DOHH2 (cell line): ENCODE measurements around the gene IL36RN.
"Not testable (repeated sequence)": the region's sequence is repeated elsewhere in the genome, so short reads cannot be mapped to it uniquely, and the experiment has no call there.

ENCODE experiments used
- H3F3A ChIP-seq: fragments of 200-600 bp; sonication (generic), shearing (Covaris generic); 2 replicates; pipeline ENCODE4 v1.6.0; 2016; ENCODE audit warnings: antibody characterized with exemption, mild to moderate bottlenecking; ENCODE audit not compliant: control insufficient read depth, insufficient read depth
- H3K27ac ChIP-seq: fragments of 200-600 bp; sonication (generic); 2 replicates; pipeline ENCODE4 v1.5.1; 2014; ENCODE audit warnings: low read depth, mild to moderate bottlenecking, low read length, moderate library complexity
- H3K27me3 ChIP-seq: fragments of 200-600 bp; sonication (generic); 2 replicates; pipeline ENCODE4 v1.6.1; 2014; ENCODE audit warnings: mild to moderate bottlenecking, low read length, mixed read lengths; ENCODE audit not compliant: control insufficient read depth
- H3K36me3 ChIP-seq: fragments of 200-600 bp; sonication (generic); 2 replicates; pipeline ENCODE4 v1.6.1; 2014; ENCODE audit warnings: mild to moderate bottlenecking, low read length, moderate library complexity, mixed read lengths; ENCODE audit not compliant: control insufficient read depth
- H3K4me1 ChIP-seq: fragments of 200-600 bp; sonication (generic); 2 replicates; pipeline ENCODE4 v1.6.1; 2014; ENCODE audit warnings: mild to moderate bottlenecking, low read length, mixed read lengths; ENCODE audit not compliant: control insufficient read depth
- H3K4me2 ChIP-seq: fragments of 200-600 bp; sonication (generic); 2 replicates; pipeline ENCODE4 v1.6.0; 2014; ENCODE audit warnings: mild to moderate bottlenecking, low read length, moderate library complexity
- H3K4me3 ChIP-seq: fragments of 200-600 bp; sonication (generic); 2 replicates; pipeline ENCODE4 v1.5.1; 2014; ENCODE audit warnings: mild to moderate bottlenecking, low read length, mixed read lengths
- H3K79me2 ChIP-seq: fragments of 200-600 bp; sonication (generic); 2 replicates; pipeline ENCODE4 v1.6.1; 2014; ENCODE audit warnings: mild to moderate bottlenecking, low read length, mixed read lengths; ENCODE audit not compliant: control insufficient read depth
- H3K9me2 ChIP-seq: fragments of 200-600 bp; sonication (generic); replicated peaks from 2 replicates; pipeline ENCODE4 v1.6.1; 2014; ENCODE audit warnings: mild to moderate bottlenecking, low read length, mixed read lengths; ENCODE audit not compliant: control insufficient read depth
- H3K9me3 ChIP-seq: fragments of 200-600 bp; sonication (generic); 2 replicates; pipeline ENCODE4 v1.6.1; 2014; ENCODE audit warnings: antibody characterized with exemption, low read length, mixed read lengths; ENCODE audit not compliant: control insufficient read depth, insufficient read depth
- H4K20me1 ChIP-seq: fragments of 200-600 bp; sonication (generic); 2 replicates; pipeline ENCODE4 v1.6.0; 2014; ENCODE audit warnings: low read depth, mild to moderate bottlenecking, antibody characterized with exemption, low read length, moderate library complexity; ENCODE audit not compliant: control insufficient read depth, insufficient read depth
- EZH2phosphoT487 ChIP-seq: fragments of 200-600 bp; sonication (generic); IDR thresholded peaks from 2 replicates; pipeline ENCODE4 v1.6.1; 2017; ENCODE audit warnings: borderline replicate concordance, mild to moderate bottlenecking, antibody characterized with exemption, low read length, moderate library complexity, mixed read lengths
- TF ChIP-seq, protein P1 (sequence below): fragments of 200-600 bp; sonication (generic); IDR thresholded peaks from one replicate; pipeline ENCODE4 v1.5.1; 2014; ENCODE audit warnings: antibody characterized with exemption, mild to moderate bottlenecking, low read depth, low read length; ENCODE audit not compliant: poor library complexity, severe bottlenecking

IL36RN gene

DNA sequence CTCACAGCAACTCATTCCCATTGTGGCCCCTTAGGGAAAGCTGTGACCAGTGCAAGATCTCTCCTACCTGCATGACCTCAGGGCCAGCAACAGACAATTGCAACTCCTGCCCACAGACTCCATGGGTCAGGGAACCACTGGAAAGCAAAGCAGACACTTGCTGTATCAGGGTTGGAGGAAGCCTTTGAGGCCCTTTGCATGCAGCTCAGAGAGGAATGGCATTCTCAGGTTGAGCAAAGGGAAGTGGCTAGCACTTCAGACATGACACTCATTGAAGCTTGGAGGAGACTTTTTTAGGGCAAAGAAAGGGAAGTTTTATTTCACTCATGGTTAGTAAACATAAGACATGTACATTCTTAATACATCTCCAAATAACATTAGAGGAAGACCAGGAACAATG is 30.9 kb downstream of the IL36RN start:
- H3K27me3 ChIP-seq = peaks cover 26% of the 10 kb centered on the region
- H3K27ac ChIP-seq = no peak overlapping the region
- no peaks in the 10 kb centered on the region for H3K36me3 ChIP-seq
- no peaks in the 10 kb centered on the region for H3K9me3 ChIP-seq
- H4K20me1 ChIP-seq = no peaks in the 10 kb centered on the region
- H3K79me2 ChIP-seq = no peaks in the 10 kb centered on the region
- no peaks in the 10 kb centered on the region for H3K9me2 ChIP-seq
- no peak overlapping the region for H3K4me3 ChIP-seq
- no peak overlapping the region for H3K4me2 ChIP-seq
- no peaks in the 10 kb centered on the region for H3F3A ChIP-seq
- TF ChIP-seq, protein P1, sequence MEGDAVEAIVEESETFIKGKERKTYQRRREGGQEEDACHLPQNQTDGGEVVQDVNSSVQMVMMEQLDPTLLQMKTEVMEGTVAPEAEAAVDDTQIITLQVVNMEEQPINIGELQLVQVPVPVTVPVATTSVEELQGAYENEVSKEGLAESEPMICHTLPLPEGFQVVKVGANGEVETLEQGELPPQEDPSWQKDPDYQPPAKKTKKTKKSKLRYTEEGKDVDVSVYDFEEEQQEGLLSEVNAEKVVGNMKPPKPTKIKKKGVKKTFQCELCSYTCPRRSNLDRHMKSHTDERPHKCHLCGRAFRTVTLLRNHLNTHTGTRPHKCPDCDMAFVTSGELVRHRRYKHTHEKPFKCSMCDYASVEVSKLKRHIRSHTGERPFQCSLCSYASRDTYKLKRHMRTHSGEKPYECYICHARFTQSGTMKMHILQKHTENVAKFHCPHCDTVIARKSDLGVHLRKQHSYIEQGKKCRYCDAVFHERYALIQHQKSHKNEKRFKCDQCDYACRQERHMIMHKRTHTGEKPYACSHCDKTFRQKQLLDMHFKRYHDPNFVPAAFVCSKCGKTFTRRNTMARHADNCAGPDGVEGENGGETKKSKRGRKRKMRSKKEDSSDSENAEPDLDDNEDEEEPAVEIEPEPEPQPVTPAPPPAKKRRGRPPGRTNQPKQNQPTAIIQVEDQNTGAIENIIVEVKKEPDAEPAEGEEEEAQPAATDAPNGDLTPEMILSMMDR = no peak
- no peak for TF ChIP-seq EZH2phosphoT487
- H3K4me1 ChIP-seq = no peaks in the 10 kb centered on the region

DNA sequence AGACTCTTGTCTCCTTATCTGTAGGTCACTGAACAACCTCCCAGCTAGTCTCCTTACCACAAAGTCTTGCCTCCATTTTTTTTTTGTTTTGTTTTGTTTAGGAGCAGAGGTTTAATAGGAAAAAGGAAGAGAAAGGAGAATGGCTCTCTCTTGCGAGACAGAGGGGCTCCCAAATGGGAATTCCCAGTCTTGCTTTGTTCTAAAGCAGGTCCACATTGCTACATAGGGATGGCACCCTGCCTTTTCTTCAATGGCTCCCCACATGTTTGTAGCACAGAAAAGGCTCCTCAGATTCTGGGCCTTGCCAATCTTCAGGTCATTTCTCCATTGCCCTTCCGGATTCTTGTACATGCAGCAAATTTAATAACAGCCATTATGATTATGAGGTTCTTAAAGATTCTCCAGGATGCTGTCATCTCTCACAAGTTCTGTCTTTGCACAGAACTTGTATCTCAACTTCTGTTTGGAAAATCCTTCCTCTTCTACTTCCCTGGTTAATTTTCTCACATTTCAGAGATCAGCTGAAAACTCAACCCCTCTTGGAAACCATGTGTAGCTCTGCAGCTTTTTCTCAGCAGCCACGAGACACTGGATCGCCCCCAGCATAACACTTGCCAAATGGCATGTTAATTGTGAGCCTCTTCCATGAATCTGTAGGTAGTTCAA is 32.4 kb downstream of the IL36RN start:
- Histone ChIP-seq H3K9me2 (no peaks in the 10 kb centered on the region), H3K4me2 (no peak overlapping the region), H3F3A (no peaks in the 10 kb centered on the region), H3K36me3 (no peaks in the 10 kb centered on the region), H3K4me3 (no peak overlapping the region), H4K20me1 (no peaks in the 10 kb centered on the region), H3K27ac (no peak overlapping the region), H3K9me3 (no peaks in the 10 kb centered on the region), H3K27me3 (peaks cover 26% of the 10 kb centered on the region), H3K4me1 (no peaks in the 10 kb centered on the region), H3K79me2 (no peaks in the 10 kb centered on the region)
- TF ChIP-seq EZH2phosphoT487 = no peak

DNA sequence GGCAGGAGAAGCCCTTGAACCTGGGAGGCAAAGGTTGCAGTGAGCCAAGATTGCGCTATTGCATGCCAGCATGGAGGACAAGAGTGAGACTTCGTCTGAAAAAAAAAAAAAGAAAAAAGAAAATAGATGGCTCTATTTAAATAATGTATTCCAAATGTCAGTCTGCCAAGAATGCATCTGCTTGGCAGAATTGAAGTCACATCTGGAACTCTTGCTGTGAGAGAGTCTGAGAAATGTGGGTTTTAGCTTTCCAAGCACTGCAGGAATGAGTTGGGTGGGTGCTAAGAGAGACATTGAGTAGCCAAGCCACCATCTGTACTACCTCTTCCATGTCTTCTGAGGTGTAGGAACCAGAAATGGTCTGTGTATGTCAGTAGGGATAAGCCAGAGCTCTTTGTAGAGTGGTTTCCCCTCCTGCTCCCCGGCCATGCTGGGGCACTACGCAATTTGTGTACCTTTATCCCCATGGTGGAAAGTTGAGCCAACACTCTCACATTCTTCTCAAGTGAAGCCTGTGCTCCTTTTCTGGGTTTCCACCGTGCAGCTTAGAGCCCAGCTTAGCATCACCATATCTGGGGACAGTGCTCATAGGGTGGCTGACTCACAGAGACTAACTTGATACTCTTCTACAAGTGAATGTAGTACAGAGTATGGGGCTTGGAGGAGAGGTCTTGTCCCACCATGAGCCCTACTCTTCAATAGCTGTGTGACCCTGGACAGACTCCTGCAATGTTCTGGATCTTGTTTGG is 34.0 kb downstream of the IL36RN start:
- Histone ChIP-seq H3K4me1 (no peaks in the 10 kb centered on the region), H3K4me3 (no peak overlapping the region), H4K20me1 (no peaks in the 10 kb centered on the region), H3K9me2 (no peaks in the 10 kb centered on the region), H3K79me2 (no peaks in the 10 kb centered on the region), H3K27me3 (peaks cover 26% of the 10 kb centered on the region), H3K4me2 (no peak overlapping the region), H3F3A (no peaks in the 10 kb centered on the region), H3K9me3 (no peaks in the 10 kb centered on the region), H3K27ac (no peak overlapping the region), H3K36me3 (no peaks in the 10 kb centered on the region)
- TF ChIP-seq, protein P1 = no peak
- TF ChIP-seq EZH2phosphoT487 = no peak

DNA sequence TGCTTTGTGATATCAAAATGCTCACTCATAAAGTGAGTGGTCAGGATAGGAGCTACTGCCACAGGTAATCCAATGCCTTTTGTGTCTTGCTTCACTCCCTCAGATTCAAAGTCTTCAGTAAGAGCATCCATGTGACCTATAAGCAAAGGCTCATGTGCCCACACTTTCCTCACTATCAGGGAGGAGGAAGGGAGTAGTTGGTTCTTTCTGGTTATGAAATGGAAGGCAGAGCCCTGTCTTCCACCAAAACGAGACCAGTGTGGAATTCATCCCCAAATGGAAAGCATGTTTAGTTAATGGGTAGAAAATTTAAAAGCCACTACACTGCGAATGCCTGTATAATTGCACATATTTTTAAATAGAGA is 34.6 kb downstream of the IL36RN start:
- Histone ChIP-seq H3K27me3 (peaks cover 24% of the 10 kb centered on the region), H3F3A (no peaks in the 10 kb centered on the region), H3K27ac (no peak overlapping the region), H4K20me1 (no peaks in the 10 kb centered on the region), H3K79me2 (no peaks in the 10 kb centered on the region), H3K9me2 (no peaks in the 10 kb centered on the region), H3K4me2 (no peak overlapping the region), H3K36me3 (no peaks in the 10 kb centered on the region), H3K4me1 (no peaks in the 10 kb centered on the region), H3K9me3 (no peaks in the 10 kb centered on the region), H3K4me3 (no peak overlapping the region)
- TF ChIP-seq EZH2phosphoT487 = no peak
- TF ChIP-seq, protein P1 = no peak

DNA sequence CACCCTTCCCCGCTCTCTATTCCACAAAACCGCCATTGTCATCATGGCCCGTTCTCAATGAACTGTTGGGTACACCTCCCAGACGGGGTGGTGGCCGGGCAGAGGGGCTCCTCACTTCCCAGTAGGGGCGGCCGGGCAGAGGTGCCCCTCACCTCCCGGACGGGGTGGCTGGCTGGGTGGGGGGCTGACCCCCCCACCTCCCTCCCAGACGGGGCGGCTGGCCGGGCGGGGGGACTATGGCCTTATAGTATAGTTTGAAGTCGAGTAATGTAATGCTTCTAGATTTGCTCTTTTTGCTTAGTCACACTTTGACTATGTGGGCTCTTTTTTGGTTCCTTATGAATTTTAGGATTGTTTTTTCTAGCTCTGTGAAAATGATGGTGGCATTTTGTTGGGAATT is 37.3 kb downstream of the IL36RN start:
- not testable (repeated sequence) for H3K9me3 ChIP-seq, H3K4me3 ChIP-seq, H3K9me2 ChIP-seq, H3K27me3 ChIP-seq, H3F3A ChIP-seq, H3K4me1 ChIP-seq, H3K36me3 ChIP-seq, H3K4me2 ChIP-seq, H3K27ac ChIP-seq, H4K20me1 ChIP-seq, H3K79me2 ChIP-seq
